ENCODE measurements around the gene DUSP2.

The DUSP2 gene

DNA sequence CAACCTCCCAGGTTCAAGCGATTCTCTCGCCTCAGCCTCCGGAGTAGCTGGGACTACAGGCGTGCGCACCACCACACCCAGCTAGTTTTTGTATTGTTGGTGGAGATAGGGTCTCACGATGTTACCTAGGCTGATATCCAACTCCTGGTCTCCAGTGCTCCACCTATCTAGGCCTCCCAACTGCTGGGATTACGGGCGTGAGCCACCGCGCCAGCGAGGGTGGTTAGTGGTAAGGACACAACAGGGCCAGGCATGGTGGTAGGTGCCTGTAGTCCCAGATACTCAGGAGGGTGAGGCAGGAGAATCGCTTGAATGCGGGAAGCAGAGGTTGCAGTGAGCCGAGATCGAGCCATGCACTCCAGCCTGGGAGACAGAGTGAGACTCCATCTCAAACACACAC lies 26.6 kb upstream of the DUSP2 start:
- H3K4me3 ChIP-seq (ENCODE audit: low read depth, low read length) = no peak overlapping the region
- TF ChIP-seq, protein P1, sequence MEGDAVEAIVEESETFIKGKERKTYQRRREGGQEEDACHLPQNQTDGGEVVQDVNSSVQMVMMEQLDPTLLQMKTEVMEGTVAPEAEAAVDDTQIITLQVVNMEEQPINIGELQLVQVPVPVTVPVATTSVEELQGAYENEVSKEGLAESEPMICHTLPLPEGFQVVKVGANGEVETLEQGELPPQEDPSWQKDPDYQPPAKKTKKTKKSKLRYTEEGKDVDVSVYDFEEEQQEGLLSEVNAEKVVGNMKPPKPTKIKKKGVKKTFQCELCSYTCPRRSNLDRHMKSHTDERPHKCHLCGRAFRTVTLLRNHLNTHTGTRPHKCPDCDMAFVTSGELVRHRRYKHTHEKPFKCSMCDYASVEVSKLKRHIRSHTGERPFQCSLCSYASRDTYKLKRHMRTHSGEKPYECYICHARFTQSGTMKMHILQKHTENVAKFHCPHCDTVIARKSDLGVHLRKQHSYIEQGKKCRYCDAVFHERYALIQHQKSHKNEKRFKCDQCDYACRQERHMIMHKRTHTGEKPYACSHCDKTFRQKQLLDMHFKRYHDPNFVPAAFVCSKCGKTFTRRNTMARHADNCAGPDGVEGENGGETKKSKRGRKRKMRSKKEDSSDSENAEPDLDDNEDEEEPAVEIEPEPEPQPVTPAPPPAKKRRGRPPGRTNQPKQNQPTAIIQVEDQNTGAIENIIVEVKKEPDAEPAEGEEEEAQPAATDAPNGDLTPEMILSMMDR (IDR thresholded peaks at IDR 0.05; ENCODE audit: low read depth, low read length) = no peak

DNA sequence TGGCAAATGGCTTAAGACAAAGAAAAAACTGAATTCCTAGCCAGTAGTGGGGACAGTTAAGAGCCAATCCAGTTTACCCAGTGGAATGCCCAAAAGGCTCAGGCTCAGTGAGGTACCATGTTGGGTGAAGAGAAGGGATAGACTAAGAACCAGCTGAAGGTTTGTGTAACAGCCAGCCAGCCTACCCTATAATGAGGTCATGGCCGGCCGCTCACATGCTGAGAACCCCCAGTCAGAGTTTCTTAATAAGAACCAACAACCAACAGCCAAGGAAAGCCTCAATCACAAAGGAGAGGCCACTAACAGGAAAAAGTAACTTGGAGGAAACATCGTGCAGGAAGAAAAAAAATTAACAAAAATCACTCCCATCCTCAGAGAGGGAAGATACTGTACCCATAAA lies 25.4 kb upstream of the DUSP2 start:
- TF ChIP-seq, protein P1 (IDR thresholded peaks at IDR 0.05; ENCODE audit: low read depth, low read length) = no peak
- H3K4me3 ChIP-seq (ENCODE audit: low read depth, low read length) = no peak overlapping the region

DNA sequence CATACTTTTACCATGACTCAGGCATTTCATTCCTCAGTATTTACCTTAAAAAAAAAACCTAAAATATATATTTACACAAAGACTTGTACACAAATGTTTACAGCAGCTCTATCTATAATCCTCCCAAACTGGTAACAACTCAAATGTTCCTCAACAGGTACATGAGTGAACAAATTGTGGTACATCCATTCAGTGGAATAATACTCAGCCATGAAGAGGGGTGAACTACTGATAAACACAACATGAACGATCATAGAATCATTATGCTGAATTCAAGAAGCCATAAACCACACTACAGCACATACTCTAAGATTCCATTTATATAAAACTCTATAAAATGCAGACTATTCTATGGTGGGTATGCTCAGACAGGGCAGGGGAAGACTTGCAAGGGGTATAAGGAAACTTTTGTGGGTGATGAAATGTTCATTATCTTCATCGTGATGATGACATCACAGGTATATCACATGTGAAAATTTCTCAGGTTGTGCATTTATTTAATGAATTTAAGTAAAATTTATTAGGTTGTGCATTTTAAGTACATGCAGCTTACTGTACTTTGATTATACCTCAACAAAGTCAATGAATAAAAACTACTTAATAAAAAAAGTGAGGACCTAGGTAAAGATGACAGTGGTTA lies 24.7 kb upstream of the DUSP2 start:
- no peak overlapping the region for H3K4me3 ChIP-seq (ENCODE audit: low read depth, low read length)
- TF ChIP-seq, protein P1 (IDR thresholded peaks at IDR 0.05; ENCODE audit: low read depth, low read length) = no peak

DNA sequence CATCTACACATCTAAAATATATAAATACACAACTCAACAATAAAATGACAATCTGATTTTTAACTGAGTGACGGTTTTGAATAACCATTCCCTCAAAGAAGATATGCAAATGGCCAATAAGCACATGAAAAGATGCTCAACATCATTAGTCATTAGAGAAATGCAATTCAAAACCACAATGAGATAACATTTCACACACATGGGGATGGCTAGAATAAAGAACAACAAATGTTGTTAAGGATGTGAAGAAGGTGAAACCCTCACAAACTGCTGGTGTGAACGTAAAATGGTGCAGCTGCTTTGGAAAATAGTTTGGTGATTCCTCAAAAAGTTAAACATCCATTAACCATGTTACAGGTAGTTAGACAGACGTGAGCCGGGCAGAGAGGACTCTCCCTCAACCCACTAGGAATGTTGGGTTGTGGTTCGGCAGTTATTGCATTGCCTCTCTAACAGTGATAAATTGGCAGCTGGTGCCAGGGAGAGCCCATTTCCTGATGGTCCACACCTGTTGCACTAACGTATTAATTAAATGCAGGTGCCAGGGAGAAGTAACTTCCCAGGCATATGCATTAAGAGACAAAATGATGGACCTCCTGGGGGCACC lies 22.3 kb upstream of the DUSP2 start:
- no peak overlapping the region for H3K4me3 ChIP-seq (ENCODE audit: low read depth, low read length)
- TF ChIP-seq, protein P1 (IDR thresholded peaks at IDR 0.05; ENCODE audit: low read depth, low read length) = no peak

DNA sequence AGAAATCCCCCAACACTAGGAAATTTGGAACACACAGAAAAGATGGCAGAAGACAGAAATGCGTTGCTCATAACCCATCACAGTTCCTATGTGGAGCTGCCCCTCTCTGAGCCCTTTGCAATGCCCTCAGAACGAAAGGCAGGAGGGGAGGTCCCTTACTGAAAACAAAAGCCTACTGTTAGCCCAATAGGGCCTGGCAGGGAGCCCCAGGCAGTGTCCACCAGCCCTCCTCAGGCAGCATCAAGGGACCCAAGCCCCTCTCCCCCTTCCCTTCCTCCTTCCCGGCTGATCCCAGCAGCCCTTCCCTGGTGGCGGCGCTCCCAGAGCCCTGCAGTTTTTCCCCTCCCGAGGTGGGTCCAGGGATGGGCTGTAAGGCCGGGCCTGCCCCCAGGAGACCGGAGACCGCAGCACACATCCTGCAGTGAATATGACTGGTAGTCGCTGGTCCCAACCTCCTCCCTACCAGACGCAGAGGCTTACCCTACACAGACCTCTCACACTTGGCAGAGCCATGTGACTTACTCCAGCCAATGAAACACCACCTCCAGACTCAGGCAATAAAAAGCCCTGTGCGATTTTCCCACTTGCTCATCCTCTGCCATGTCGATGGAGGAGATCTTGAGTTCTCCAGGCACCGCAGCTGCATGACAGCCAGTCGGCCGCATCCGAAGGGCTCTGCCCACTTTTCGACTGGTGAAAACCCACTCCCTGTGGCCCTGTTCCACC lies 19.4 kb upstream of the DUSP2 start:
- H3K4me3 ChIP-seq (ENCODE audit: low read depth, low read length) = no peak overlapping the region
- TF ChIP-seq, protein P1 (IDR thresholded peaks at IDR 0.05; ENCODE audit: low read depth, low read length) = no peak

DNA sequence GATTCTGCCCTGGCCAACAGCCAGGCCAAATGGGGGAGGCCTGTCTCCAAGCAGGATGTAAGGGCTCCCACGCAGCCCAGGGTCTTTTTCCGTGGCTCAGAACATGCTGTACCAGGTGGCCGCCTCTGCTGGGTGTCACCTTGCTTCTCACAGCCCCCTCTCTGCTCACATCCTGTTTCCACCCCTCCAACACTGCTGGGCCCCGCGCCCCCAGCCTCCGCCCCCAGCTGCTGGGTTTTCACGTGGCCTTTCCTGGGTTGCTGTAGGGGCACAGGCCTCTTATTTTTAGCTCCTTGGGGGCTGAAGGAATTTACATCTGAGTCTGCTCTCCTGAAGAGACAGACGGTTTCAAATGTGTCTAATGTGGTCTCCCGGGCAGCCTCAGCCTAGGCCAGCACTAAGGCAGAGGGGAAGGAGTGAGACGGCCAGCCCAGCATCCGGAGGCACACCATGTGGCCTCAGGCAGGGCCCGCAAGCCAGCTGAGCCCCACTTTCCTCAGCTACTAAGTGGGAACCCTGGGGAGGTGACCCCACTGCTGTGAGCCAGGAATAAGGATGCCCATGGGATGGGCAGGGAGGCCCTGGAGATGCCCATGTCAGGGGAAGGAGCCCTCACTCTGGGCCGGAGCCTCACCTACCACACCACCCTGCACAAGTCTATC lies 18.7 kb upstream of the DUSP2 start:
- H3K4me3 ChIP-seq (ENCODE audit: low read depth, low read length) = no peak overlapping the region
- TF ChIP-seq, protein P1 (IDR thresholded peaks at IDR 0.05; ENCODE audit: low read depth, low read length) = no peak

DNA sequence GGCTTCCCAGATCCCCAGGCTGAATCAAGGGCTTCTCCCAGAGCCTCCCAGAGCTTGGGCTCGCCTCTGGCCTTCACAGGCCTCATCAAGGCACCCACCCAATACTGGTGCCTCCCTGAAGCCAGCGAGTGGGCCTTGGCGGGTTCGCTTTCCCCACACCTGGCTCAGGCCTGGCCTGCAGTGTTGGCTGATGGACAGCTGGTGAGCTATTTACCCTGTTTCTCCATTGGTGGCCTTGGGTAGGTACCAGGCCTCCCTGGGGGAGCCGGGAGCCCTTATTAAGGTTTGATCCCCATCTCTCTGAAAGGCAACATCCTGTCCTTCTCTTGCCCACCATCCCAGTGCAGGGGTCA lies 18.2 kb upstream of the DUSP2 start:
- TF ChIP-seq, protein P1 (IDR thresholded peaks at IDR 0.05; ENCODE audit: low read depth, low read length) = no peak
- no peak overlapping the region for H3K4me3 ChIP-seq (ENCODE audit: low read depth, low read length)
